Fibroblast of pulmonary artery (primary cell): ENCODE data around the gene PRCC.

ENCODE experiments used
- DNase-seq: peaks from one replicate; pipeline ENCODE4 v3.0.0-alpha.2; 2010; ENCODE audit warnings: low read depth
- H3K4me3 ChIP-seq: replicated peaks from 2 replicates; pipeline ENCODE4 v1.5.1; 2011; ENCODE audit warnings: low read depth, mild to moderate bottlenecking, control low read depth, low read length, moderate library complexity
- CTCF ChIP-seq: IDR thresholded peaks from 2 replicates; pipeline ENCODE4 v1.5.1; 2011; ENCODE audit warnings: mild to moderate bottlenecking, control low read depth, low read length, inconsistent platforms; ENCODE audit errors: missing control alignments

The PRCC gene

GRCh38 chr1:156767101-156767878, at the start of gene PRCC:
PRCC (plus strand) TSS chr1:156767535; CDS start chr1:156767772, 237 bp downstream.
- H3K4me3 ChIP-seq: peak within 1 kb of the TSS; percentile 92
- TF ChIP-seq CTCF: no peak
- DNase-seq: peak; percentile 100

- no peak for TF ChIP-seq CTCF
- DNase-seq: no peak
- H3K4me3 ChIP-seq: no peak overlapping the region
Observed at GRCh38 chr1:156721131-156721530, 46.2 kb upstream of the PRCC start.

GRCh38 chr1:156721535-156721934, 45.8 kb upstream of the PRCC start:
- no peak for DNase-seq
- no peak for TF ChIP-seq CTCF
- no peak overlapping the region for H3K4me3 ChIP-seq

- TF ChIP-seq CTCF: peak; percentile 98
- DNase-seq: peak; percentile 93
- peak overlapping the region; percentile 46 for H3K4me3 ChIP-seq
Observed at GRCh38 chr1:156725683-156726280, 41.6 kb upstream of the PRCC start.

- DNase-seq: peak; percentile 74
- peak; percentile 65 for TF ChIP-seq CTCF
- H3K4me3 ChIP-seq: peak overlapping the region; percentile 46
Observed at GRCh38 chr1:156726549-156727226, 40.6 kb upstream of the PRCC start.

- DNase-seq: no peak
- TF ChIP-seq CTCF: no peak
- H3K4me3 ChIP-seq: peak overlapping the region; percentile 99
Observed at GRCh38 chr1:156727492-156727891, 39.8 kb upstream of the PRCC start.
